ENCODE data around the gene KRTCAP3.
A peak's percentile ranks its signal among the peaks of the same experiment; 100 is the strongest.

KRTCAP3 gene

GRCh38 chr2:27441226-27441926 is 805 bp upstream of the KRTCAP3 start:
- DNase-seq = no peak

- DNase-seq = peak in 1 of 4 experiments; percentile 15
Observed at GRCh38 chr2:27442920-27443282, 720 bp downstream of the KRTCAP3 start.

GRCh38 chr2:27445155-27445554 is 3.0 kb downstream of the KRTCAP3 start:
- no peak for DNase-seq

GRCh38 chr2:27445615-27446014 is 3.4 kb downstream of the KRTCAP3 start:
- DNase-seq = no peak

- no peak for DNase-seq
Observed at GRCh38 chr2:27446057-27446456, 3.9 kb downstream of the KRTCAP3 start.

DNA sequence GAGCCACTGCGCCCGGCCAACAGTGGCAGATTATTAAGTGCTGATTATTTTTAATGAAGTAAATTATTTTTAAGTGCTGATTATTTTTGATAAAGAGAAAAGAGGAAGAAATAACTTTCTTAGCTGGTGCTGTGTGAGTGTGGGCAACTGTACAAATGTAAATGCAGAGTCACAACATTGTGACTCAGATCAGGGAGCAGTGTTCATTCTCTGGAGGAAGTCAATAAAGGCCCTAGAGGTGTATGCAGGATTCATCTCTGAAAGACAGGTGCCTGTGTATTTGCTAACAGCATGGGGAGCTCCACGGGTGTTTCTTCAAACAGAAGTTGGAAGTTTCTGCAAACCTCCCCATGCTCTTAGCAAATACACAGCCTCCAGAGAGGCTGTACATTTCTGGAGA is 6.2 kb downstream of the KRTCAP3 start:
- DNase-seq = peak in 2 of 4 experiments; percentile 32 to 36

DNA sequence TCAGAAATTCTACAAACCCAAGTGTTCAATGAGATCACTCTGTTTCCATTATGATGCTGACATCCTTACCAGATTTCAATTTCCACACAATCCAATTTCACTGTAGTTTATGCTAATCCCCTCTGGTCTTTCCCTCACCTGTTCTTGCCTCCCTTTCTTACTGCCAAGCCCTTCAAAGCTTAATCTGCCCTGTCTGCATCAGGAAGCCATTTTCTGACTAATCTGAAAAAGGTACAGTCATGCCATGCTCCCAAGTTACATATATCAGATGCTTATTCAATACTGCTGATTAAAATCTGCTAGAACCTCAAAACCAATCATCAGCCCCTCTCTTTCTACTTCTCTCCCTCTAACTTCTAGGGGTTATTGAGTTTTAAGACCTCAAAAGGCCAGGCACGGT is 8.9 kb downstream of the KRTCAP3 start:
- DNase-seq = no peak

- no peak for DNase-seq
Observed at GRCh38 chr2:27453968-27454367, 11.8 kb downstream of the KRTCAP3 start.

DNA sequence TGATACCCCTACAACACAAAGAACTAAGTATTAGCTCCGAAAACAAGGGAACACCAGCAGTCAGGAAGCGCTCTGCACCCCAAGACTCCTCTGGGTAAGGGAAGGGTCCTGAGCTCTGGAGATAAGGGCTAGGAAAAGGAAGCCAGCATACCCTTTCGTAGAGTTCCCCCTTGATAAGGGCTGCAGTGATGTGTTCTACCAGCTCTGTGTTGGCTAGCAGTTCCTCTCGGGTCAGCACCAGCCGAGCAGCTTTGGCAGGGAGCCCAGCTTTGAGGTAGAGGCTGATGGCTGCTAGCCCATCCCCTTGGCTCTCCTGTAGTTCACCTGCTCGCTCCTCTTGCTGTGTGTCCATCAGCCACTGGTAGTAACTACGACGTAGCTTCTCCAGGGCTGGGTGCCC is 18.9 kb downstream of the KRTCAP3 start:
- no peak for DNase-seq

DNA sequence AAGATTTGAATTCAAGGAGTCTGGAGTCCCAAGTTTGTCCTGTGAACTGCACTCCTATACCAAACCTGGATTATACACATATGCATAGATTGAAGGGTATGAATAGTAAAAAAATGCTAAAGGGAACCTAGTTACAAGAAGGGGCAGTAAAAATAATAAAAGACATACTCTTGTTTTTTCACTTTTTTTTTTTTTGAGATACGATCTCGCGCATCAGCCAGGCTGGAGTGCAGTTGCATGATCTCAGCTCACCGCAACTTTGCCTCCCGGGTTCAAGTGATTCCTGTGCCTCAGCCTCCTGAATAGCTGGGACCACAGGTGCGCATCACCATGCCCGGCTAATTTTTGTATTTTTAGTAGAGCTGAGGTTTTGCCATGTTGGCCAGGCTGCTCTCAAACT is 22.3 kb downstream of the KRTCAP3 start:
- no peak for DNase-seq

DNA sequence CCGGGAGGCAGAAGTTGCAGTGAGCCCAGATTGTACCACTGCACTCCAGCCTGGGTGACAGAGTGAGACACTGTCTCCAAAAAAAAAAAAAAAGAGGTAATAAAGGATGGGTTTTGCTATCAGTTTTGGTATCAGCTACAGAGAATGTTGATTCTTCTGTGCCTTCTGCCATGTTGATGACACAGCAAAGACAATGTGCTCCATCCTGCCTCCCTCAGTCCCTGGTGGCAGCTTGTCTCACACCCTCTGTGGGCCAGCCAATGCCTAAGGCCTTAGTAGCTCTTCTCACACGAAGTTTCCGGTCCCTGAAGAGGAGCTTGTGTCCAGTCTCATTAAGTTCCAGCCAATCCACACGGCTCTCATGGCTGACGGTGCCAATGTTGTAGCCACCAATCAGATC is 29.8 kb downstream of the KRTCAP3 start:
- no peak for DNase-seq

GRCh38 chr2:27485496-27485895 is 43.3 kb downstream of the KRTCAP3 start:
- no peak for DNase-seq

DNA sequence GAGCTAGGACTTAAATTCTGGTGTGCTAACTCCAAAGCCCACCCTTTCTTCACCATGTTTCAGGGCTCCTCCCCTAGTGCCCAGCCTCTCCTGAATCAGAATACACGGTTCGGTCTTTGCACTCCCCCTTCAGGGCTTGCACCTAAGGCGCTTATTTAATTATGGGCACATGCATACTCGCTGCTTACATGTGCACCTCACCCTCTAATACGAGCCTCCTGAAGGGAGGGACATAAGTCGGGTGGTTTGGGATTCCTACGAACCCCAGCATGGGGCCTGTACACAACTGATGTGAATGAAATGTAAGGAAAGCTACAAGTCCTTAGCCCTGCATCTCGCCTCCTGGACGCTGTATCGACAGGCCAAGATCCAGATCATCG is 46.9 kb downstream of the KRTCAP3 start:
- peak; percentile 13 to 19 (median 17) for DNase-seq

DNA sequence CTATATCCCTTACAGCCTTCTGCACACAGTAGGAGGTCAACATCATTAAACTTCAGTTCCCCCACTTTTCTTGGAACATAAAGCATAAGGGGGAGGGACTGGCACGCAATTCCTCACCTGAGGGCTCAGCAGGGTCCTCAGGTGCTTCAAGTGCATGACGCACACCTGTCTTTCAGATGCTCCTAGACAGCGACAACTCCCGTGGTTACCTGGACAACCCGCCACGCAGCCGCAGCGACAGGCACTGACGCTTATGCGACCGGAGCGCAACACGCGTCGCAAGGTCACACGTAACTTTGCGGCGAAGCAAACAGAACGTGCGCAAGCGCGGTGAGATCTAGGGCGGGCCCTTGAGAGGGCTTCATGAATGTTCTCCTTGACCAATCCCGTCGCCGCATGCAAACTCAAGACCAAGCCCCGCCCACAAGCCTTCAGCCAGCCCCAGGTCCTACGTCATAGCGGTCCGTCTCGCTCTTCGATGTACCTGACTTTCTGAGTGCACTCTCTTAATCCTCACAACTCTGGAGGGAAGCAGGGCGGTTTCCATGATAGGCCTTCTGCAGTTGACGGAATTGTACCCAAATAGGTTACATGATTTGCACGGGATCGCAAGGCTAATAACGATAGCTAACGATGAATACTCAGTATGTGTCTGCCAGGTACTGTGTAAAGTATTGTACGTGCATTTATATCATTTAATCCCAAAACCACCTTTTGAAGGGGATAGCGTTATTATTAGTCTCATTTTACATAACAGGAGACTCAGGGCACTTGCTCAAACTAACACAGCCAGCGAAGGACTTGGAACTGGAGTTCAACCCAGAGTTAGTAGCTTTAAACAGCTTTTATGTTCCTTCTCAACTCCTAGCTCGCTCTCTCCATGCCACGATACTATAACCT is 47.6 kb downstream of the KRTCAP3 start, which contains the start of gene IFT172:
Gene IFT172 (minus strand): TSS at position 246 of the 900 bp plus-strand sequence. CDS start 90 bp downstream, at position 156.
- DNase-seq = peak; percentile 99 to 100 (median 99)

GRCh38 chr2:27492557-27492956 is 50.4 kb downstream of the KRTCAP3 start:
- DNase-seq = no peak

- no peak for DNase-seq
Observed at GRCh38 chr2:27493948-27494283, 51.7 kb downstream of the KRTCAP3 start.
